ENCODE results near the gene DNER. TPM values are rescaled to one million over a fixed set of nuclear protein-coding genes. Genes with fewer than 3 reads are reported as not detected.

DNER gene
- total RNA-seq, 1 donor from 2014 or later, result 0.14 TPM

DNA sequence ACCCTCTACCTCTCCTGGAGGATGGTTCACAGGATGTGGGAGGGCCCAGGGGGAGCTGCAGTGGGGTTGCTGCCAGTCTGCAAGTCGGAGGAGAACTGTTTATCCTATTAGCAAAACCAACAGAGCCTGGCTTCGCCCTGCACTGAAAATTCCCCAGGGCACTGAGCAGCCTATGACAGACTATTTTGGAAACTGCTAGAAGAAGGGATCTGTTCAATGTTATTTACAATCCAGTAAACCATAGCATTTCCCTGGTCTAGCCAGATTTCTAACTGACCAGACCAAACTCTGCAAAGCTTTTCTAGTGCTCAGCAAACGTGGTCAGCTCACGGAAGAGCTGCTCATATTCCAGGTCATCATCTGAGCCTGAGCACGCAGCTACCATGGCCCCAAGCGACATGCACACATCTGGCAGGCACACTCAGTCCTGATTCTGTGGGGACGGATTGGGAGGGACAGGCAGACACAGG lies 378.4 kb downstream of the DNER start:
- DNase-seq, result no peak
- no peak overlapping the region for H3K4me3 ChIP-seq
- TF ChIP-seq, protein P1, sequence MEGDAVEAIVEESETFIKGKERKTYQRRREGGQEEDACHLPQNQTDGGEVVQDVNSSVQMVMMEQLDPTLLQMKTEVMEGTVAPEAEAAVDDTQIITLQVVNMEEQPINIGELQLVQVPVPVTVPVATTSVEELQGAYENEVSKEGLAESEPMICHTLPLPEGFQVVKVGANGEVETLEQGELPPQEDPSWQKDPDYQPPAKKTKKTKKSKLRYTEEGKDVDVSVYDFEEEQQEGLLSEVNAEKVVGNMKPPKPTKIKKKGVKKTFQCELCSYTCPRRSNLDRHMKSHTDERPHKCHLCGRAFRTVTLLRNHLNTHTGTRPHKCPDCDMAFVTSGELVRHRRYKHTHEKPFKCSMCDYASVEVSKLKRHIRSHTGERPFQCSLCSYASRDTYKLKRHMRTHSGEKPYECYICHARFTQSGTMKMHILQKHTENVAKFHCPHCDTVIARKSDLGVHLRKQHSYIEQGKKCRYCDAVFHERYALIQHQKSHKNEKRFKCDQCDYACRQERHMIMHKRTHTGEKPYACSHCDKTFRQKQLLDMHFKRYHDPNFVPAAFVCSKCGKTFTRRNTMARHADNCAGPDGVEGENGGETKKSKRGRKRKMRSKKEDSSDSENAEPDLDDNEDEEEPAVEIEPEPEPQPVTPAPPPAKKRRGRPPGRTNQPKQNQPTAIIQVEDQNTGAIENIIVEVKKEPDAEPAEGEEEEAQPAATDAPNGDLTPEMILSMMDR (IDR thresholded peaks at IDR 0.05), result no peak
- H3K27me3 ChIP-seq, result no peaks in the 10 kb centered on the region
- no peaks in the 10 kb centered on the region for H3K36me3 ChIP-seq
- intact Hi-C loops (cut with DNase I), result no loop called here
- H3K27ac ChIP-seq, result no peak overlapping the region
- H3K4me1 ChIP-seq, result no peaks in the 10 kb centered on the region
- H3K9me3 ChIP-seq, result no peaks in the 10 kb centered on the region
- ATAC-seq, result no peak

DNA sequence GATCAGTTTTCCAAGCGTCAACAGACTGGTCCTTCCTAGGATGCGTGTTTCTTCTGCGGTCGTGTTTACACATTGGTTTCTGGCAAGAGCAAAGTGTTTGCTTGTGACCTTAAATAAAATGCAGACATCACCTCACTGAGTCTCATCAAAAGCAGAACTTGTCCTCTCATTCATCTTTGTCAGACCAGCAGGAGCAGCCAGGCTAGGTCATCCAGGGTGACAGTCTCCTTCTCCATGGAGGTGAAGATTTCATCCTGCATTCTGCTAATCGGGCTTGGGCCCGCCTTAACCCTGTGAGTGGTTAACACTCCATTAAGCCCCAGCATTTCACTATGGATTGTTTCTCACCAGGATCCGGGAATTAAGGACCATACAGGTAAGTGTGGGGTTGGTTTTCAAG lies 379.0 kb downstream of the DNER start:
- H3K4me3 ChIP-seq, result no peak overlapping the region
- H3K9me3 ChIP-seq, result no peaks in the 10 kb centered on the region
- H3K4me1 ChIP-seq, result no peaks in the 10 kb centered on the region
- intact Hi-C loops (cut with DNase I), result no loop called here
- no peak overlapping the region for H3K27ac ChIP-seq
- no peaks in the 10 kb centered on the region for H3K36me3 ChIP-seq
- ATAC-seq (no peak), DNase-seq (no peak)
- TF ChIP-seq, protein P1 (IDR thresholded peaks at IDR 0.05), result no peak
- H3K27me3 ChIP-seq, result no peaks in the 10 kb centered on the region

DNA sequence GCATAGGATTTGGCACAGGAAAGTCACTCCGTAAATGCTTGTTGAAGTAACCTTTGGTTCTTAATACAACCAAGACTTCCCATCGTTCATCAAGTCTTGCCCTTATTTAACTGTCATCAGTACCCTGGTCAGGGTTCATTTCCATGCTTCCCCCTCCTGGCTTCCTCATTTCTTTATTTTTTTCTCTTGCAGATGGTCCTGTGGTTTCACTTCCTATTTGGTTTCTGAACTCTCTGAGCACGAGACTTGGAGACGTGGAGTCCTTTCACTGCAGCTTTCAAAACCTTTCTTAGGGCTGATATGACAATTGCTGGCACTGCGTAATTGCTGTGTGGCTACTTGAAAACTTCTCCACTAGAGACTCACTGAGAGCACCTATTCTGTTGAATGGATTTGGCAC lies 383.4 kb downstream of the DNER start:
- no peaks in the 10 kb centered on the region for H3K27me3 ChIP-seq
- intact Hi-C loops (cut with DNase I), result no loop called here
- no peaks in the 10 kb centered on the region for H3K36me3 ChIP-seq
- TF ChIP-seq, protein P1 (IDR thresholded peaks at IDR 0.05), result no peak
- DNase-seq (no peak), ATAC-seq (peak; percentile 93)
- H3K4me1 ChIP-seq, result no peaks in the 10 kb centered on the region
- H3K4me3 ChIP-seq, result no peak overlapping the region
- no peaks in the 10 kb centered on the region for H3K9me3 ChIP-seq
- no peak overlapping the region for H3K27ac ChIP-seq

DNA sequence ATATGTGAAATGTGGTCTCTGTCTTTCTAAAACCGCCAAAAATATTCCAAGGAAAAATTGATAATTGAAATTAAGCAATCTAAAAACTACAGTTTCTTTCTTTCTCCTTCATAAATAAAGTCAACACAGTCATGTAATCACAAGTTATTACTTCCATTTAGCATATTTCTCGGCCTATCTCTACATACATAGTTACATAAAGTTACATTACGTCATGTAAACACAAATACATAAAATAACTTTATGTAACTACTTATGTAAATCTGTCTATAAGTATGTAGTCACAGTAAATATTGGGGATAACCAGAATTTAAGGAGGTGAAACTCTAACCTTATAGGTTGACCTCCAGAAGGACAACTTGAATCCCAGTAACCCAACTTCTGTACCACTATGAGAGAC lies 394.8 kb downstream of the DNER start:
- Histone ChIP-seq H3K4me1 (no peaks in the 10 kb centered on the region), H3K9me3 (no peaks in the 10 kb centered on the region), H3K4me3 (no peak overlapping the region), H3K36me3 (no peaks in the 10 kb centered on the region), H3K27me3 (no peaks in the 10 kb centered on the region), H3K27ac (no peak overlapping the region)
- TF ChIP-seq, protein P1 (IDR thresholded peaks at IDR 0.05), result no peak
- DNase-seq (no peak), ATAC-seq (no peak)
- intact Hi-C loops (cut with DNase I), result no loop called here

DNA sequence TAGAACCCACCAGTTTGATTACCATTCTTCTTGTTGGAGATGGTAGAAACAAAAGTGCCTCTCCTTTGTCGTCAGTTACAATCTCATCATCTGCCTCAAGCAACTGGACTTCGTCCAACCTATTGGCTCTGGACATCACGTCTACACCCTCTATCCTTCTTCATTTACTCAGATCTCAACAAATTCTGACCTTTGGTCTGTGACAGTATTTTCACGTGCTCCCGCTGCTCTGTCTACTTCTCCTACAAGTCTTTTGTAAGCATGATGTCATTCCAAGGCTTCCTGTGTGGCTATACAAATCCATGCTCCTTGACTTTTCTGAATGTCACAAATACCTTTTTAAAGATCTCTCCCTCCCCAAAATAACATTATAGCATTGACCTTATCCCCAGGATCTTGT lies 400.2 kb downstream of the DNER start:
- ATAC-seq (peak; percentile 37), DNase-seq (no peak)
- TF ChIP-seq, protein P1 (IDR thresholded peaks at IDR 0.05), result no peak
- Histone ChIP-seq H3K4me1 (no peaks in the 10 kb centered on the region), H3K27ac (no peak overlapping the region), H3K4me3 (no peak overlapping the region), H3K36me3 (no peaks in the 10 kb centered on the region), H3K27me3 (no peaks in the 10 kb centered on the region), H3K9me3 (no peaks in the 10 kb centered on the region)
- intact Hi-C loops (cut with DNase I), result no loop called here

DNA sequence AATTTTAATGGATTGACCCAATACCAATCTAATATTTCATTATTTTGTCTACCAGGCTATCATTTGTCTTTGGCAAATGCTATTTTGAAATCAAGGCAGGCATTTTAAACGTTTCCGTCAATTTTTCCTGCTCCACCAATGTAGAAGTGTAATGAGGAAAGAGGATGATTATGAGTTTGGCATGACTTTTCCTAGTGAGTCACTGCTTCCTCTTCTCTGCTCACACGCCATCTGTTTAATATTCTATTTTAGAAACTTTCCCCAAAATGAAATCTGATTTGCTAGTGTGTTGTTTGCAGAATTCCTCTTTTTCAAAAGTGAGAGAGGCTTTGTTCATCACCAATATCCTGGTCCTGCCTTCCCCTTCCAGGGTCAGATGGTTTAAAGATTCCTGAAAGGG lies 400.8 kb downstream of the DNER start:
- intact Hi-C loops (cut with DNase I), result no loop called here
- no peak for DNase-seq
- Histone ChIP-seq H3K27ac (no peak overlapping the region), H3K9me3 (no peaks in the 10 kb centered on the region), H3K4me1 (no peaks in the 10 kb centered on the region), H3K4me3 (no peak overlapping the region), H3K36me3 (no peaks in the 10 kb centered on the region), H3K27me3 (no peaks in the 10 kb centered on the region)
- TF ChIP-seq, protein P1 (IDR thresholded peaks at IDR 0.05), result no peak
- peak; percentile 46 for ATAC-seq
